ENCODE measurements around the gene VPS51.

DNA sequence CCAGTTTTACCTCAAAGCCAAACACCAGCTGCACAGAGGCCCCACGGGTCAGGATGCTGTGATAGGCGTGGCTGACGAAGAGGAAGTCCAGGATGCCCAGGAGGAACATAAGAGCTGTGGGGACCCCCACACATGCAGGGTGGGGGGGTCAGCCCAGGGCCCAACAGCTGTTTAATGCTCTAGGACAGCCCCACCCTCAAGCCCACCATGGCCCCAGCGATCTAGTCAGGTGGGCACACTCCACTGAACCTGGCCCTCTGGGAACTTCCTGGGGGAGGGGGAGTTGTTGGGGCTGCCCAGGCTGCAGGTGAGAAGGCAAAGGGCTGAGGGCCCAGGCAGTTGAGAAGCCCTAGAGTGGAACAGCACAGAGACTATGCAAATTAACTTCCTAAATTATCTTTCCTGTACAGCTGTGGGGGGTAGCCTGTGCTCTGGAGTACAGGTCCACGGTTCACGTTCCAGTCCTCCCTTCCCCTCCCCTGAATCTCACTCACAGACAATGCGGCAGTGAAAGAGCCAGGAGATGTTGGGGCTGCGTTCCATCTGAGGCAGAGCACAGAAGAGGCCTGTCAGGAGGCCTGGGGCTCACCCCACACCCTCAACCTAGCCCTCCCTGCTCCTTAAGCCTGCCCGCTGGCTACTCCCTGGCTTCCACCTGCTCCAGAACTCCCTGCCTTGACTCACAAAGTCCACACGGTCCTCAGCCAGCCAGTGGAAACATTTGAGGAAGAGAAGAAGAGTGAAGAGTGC lies 36.4 kb downstream of the VPS51 start:
- TF ChIP-seq POLR2A (IDR thresholded peaks at IDR 0.05) = no peak
- TF ChIP-seq CTCF (IDR thresholded peaks at IDR 0.05) = no peak
- TF ChIP-seq POLR2AphosphoS5 (IDR thresholded peaks at IDR 0.05) = no peak
- no peak for TF ChIP-seq EP300 (IDR thresholded peaks at IDR 0.05)
